ENCODE results near the gene PATL1. TPM values are rescaled to one million over a fixed set of nuclear protein-coding genes. Genes with fewer than 3 reads are reported as not detected.

Gene PATL1
- total and polyA plus RNA-seq, 2 donors (not counting 1 experiment from before 2014, with no cell fraction given): 40.8 to 45.0 TPM

GRCh38 chr11:59659981-59660380 is 8.9 kb downstream of the PATL1 start:
- CTCF ChIA-PET: interaction anchor here (1.3 to 1.5 kb wide), 2 partner anchors 17 to 123 kb away, joined by 3 to 4 read pairs; no protein-coding TSS in a partner anchor

More at GRCh38 chr11:59659981-59660380, 8.9 kb downstream of the PATL1 start:
- peak overlapping the region; percentile 17 for H3K9ac ChIP-seq (ENCODE audit: low read length)
- POLR2A ChIA-PET: no interaction called here
- no peaks in the 10 kb centered on the region for H3K27me3 ChIP-seq (replicated peaks in 1 of 4; ENCODE audit: control extremely low read depth in 1 of 4, control insufficient read depth in 3 of 4, insufficient read depth in 4 of 4, low read length in 3 of 4)
- H3K27ac Mint-ChIP-seq: peak overlapping the region; percentile 33
- H4K20me1 ChIP-seq (ENCODE audit: control insufficient read depth, insufficient read depth, low read length, poor library complexity, severe bottlenecking): no peaks in the 10 kb centered on the region
- H3K4me1 Mint-ChIP-seq: peaks cover 27% of the 10 kb centered on the region
- H3K27ac ChIP-seq (ENCODE audit: low read length in 2 of 2): peak overlapping the region; percentile 38 to 70
- intact Hi-C loops (cut with micrococcal nuclease): loop anchor here (2.0 to 10.0 kb wide), 3 partner anchors 45 to 1255 kb away; partner anchors contain the start of genes DTX4, OSBP and TMEM109
- H3K4me2 ChIP-seq (replicated peaks; ENCODE audit: low read depth, low read length, poor library complexity, severe bottlenecking): peak overlapping the region; percentile 47
- H3K9me3 ChIP-seq (ENCODE audit: control extremely low read depth in 1 of 3, control insufficient read depth in 2 of 3, insufficient read depth in 1 of 3, low read length in 2 of 3): no peaks in the 10 kb centered on the region
- no peaks in the 10 kb centered on the region for H3K9me3 Mint-ChIP-seq (ENCODE audit: insufficient read depth)
- H3K4me1 ChIP-seq (ENCODE audit: control insufficient read depth in 2 of 2, insufficient read depth in 2 of 2, low read length in 2 of 2): peaks cover 18 to 20% of the 10 kb centered on the region in 2 donors
- TF ChIP-seq CTCF (IDR thresholded peaks at IDR 0.05) (no peak), EZH2 (IDR thresholded peaks at IDR 0.05; ENCODE audit: borderline replicate concordance, insufficient read depth, low read depth, low read length, poor library complexity, severe bottlenecking) (no peak)
- no peaks in the 10 kb centered on the region for H3K27me3 Mint-ChIP-seq
- no peak overlapping the region for H2AFZ ChIP-seq (ENCODE audit: insufficient read depth, low read depth, low read length, poor library complexity, severe bottlenecking)
- no peak for ATAC-seq (ENCODE audit: low read depth)
- peak; percentile 26 for DNase-seq
- WGBS (ENCODE audit: insufficient coverage): no CpG with 5 or more reads among the region's 2 CpGs
- peaks cover 19% of the 10 kb centered on the region for H3K79me2 ChIP-seq (ENCODE audit: control insufficient read depth, insufficient read depth, low read length)
- peak overlapping the region; percentile 42 for H3K4me3 Mint-ChIP-seq
- no peak overlapping the region for H3K4me3 ChIP-seq (ENCODE audit: control extremely low read depth in 1 of 5, extremely low read depth in 1 of 5, insufficient read depth in 1 of 5, low read depth in 2 of 5, low read length in 4 of 5)
- H3K36me3 ChIP-seq (replicated peaks in 1 of 2; ENCODE audit: control extremely low read depth in 1 of 2, control insufficient read depth in 1 of 2, extremely low read depth in 1 of 2, insufficient read depth in 2 of 2, low read length in 1 of 2): peaks cover 12 to 68% of the 10 kb centered on the region in 2 experiments
